ENCODE data around the gene ZNF142.

GRCh38 chr2:218662377-218662776 lies 3.0 kb upstream of the ZNF142 start:
- TF ChIP-seq SP1 (IDR thresholded peaks at IDR 0.05; ENCODE audit: low read depth, low read length) (no peak), CTCF (IDR thresholded peaks at IDR 0.05; ENCODE audit: control extremely low read depth in 1 of 3, insufficient read depth in 1 of 3, low read depth in 1 of 3, low read length in 3 of 3) (no peak), POLR2AphosphoS5 (IDR thresholded peaks at IDR 0.05; ENCODE audit: low read depth, low read length) (no peak), POLR2A (IDR thresholded peaks at IDR 0.05; ENCODE audit: control extremely low read depth in 1 of 2, low read depth in 2 of 2, low read length in 2 of 2) (no peak), TEAD4 (IDR thresholded peaks at IDR 0.05; ENCODE audit: low read depth, low read length) (no peak)

Measured in H1 (cell line).